ENCODE data around the gene TENM4. TPM values are rescaled to one million over a fixed set of nuclear protein-coding genes. Genes with fewer than 3 reads are reported as not detected.

The TENM4 gene
- total and polyA plus RNA-seq, 10 of the 15 experiments (the other 5 are each of a cell fraction or from before 2014, with no cell fraction given), result 0.03 to 0.12 (median 0.06) TPM; not detected in 7

DNA sequence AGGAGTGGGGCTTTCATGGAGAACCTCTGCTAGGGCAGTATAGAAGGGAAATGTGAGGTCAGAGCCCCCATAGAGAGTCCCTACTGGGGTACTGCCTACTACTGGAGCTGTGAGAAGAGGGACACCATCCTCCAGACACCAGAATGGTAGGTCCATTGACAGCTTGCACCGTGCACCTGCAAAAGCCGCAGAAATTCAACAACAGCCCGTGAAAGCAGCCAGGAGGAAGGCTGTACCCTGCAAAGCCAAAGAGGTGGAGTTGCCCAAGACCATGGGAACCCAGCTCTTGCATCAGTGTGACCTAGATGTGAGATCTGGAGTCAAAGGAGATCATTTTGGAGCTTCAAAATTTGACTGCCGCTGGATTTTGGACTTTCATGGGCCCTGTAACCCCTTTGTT lies 245.6 kb downstream of the TENM4 start:
- no peak for ATAC-seq

More for the DNA sequence above, 245.6 kb downstream of the TENM4 start:
- POLR2A ChIA-PET, result no interaction called here
- no peak overlapping the region for H3K4me3 ChIP-seq
- no peak overlapping the region for H3K4me2 ChIP-seq (ENCODE audit: control insufficient read depth, insufficient read depth)
- H3K27me3 ChIP-seq (replicated peaks in 1 of 2; ENCODE audit: control insufficient read depth in 2 of 2, insufficient read depth in 2 of 2, low read length in 1 of 2), result no peaks in the 10 kb centered on the region
- no peaks in the 10 kb centered on the region for H3K79me2 ChIP-seq (ENCODE audit: control insufficient read depth, insufficient read depth, low read length)
- SMC1A ChIA-PET (ENCODE audit: uncharacterized antibody, unreplicated experiment), result no interaction called here
- DNase-seq (ENCODE audit: low read depth, low spot score), result no peak
- in situ Hi-C loops (cut with MboI), result no loop called here
- FAIRE-seq, result no peak
- no peaks in the 10 kb centered on the region for H4K20me1 ChIP-seq (ENCODE audit: control insufficient read depth, insufficient read depth)
- H3K9ac ChIP-seq (ENCODE audit: control insufficient read depth, insufficient read depth, low read length), result no peak overlapping the region
- RAD21 ChIA-PET (ENCODE audit: unreplicated experiment), result no interaction called here
- no peaks in the 10 kb centered on the region; the same call in 2 of the 3 replicates for H3K9me3 ChIP-seq (replicated peaks; ENCODE audit: control insufficient read depth, insufficient read depth, low read length)
- TF ChIP-seq BRCA1 (IDR thresholded peaks at IDR 0.05; ENCODE audit: low read depth, low read length) (no peak), ZBED1 (IDR thresholded peaks at IDR 0.05; ENCODE audit: borderline replicate concordance) (no peak)
- TF ChIP-seq, protein P1, sequence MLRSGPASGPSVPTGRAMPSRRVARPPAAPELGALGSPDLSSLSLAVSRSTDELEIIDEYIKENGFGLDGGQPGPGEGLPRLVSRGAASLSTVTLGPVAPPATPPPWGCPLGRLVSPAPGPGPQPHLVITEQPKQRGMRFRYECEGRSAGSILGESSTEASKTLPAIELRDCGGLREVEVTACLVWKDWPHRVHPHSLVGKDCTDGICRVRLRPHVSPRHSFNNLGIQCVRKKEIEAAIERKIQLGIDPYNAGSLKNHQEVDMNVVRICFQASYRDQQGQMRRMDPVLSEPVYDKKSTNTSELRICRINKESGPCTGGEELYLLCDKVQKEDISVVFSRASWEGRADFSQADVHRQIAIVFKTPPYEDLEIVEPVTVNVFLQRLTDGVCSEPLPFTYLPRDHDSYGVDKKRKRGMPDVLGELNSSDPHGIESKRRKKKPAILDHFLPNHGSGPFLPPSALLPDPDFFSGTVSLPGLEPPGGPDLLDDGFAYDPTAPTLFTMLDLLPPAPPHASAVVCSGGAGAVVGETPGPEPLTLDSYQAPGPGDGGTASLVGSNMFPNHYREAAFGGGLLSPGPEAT (IDR thresholded peaks at IDR 0.05; ENCODE audit: low read depth), result no peak
- TF ChIP-seq, protein P2, sequence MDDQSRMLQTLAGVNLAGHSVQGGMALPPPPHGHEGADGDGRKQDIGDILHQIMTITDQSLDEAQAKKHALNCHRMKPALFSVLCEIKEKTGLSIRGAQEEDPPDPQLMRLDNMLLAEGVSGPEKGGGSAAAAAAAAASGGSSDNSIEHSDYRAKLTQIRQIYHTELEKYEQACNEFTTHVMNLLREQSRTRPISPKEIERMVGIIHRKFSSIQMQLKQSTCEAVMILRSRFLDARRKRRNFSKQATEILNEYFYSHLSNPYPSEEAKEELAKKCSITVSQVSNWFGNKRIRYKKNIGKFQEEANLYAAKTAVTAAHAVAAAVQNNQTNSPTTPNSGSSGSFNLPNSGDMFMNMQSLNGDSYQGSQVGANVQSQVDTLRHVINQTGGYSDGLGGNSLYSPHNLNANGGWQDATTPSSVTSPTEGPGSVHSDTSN (IDR thresholded peaks at IDR 0.05; ENCODE audit: insufficient replicate concordance, low read depth, low read length), result no peak
- intact Hi-C loops (cut with micrococcal nuclease; ENCODE audit: unreplicated experiment), result no loop called here
- H3K4me1 ChIP-seq (ENCODE audit: control insufficient read depth, insufficient read depth, low read length), result no peaks in the 10 kb centered on the region
- H3K36me3 ChIP-seq (ENCODE audit: control insufficient read depth in 2 of 2, insufficient read depth in 2 of 2, low read length in 1 of 2), result no peaks in the 10 kb centered on the region
- WGBS (ENCODE audit: insufficient coverage, insufficient replicate concordance, low lambda C conversion rate, missing lambda C conversion rate), result 53% methylated on average over 4 of the region's 4 CpGs
- H3K27ac ChIP-seq (ENCODE audit: control insufficient read depth, insufficient read depth), result no peak overlapping the region
- H2AFZ ChIP-seq (ENCODE audit: control insufficient read depth, low read depth, low read length), result no peak overlapping the region
- CTCF ChIA-PET, result no interaction called here
- no TSS peak for BruUV-seq (replicated peaks)
